Common myeloid progenitor, CD34-positive (primary cell): ENCODE measurements around the gene MRM2.

Experiments used
- CTCF ChIA-PET: fragments of 350-600 bp; sonication (Branson Sonifier 250); formaldehyde crosslinking; loops from one replicate; lab custom pipeline; 2021; ENCODE audit warnings: antibody characterized with exemption; lab: Charles Lee
- POLR2A ChIA-PET: fragments of 350-600 bp; sonication (Branson Sonifier 250); formaldehyde crosslinking; loops from one replicate; lab custom pipeline; 2021; ENCODE audit warnings: antibody characterized with exemption; lab: Charles Lee
- DNase-seq, 3 donors: peaks; one replicate each; pipeline versions ENCODE4 v3.0.0 to v3.0.0-alpha.2; 2013
- H3K27ac ChIP-seq, 2 experiments: 1 replicate in 1 of 2; 2 replicates in 1 of 2; pipeline ENCODE4 v1.7.0; 2013; ENCODE audit warnings: inconsistent platforms in 2 of 2, low read length in 2 of 2, mild to moderate bottlenecking in 2 of 2, low read depth in 1 of 2, moderate library complexity in 1 of 2; ENCODE audit not compliant: severe bottlenecking in 2 of 2, insufficient read depth in 1 of 2, poor library complexity in 1 of 2
- H3K27me3 ChIP-seq, 5 experiments: replicated peaks in 2 of 5; 1 replicate in 3 of 5; 2 replicates in 2 of 5; pipeline versions ENCODE4 v1.6.1 to v1.7.0; 2013; ENCODE audit warnings: low read length in 4 of 5, mild to moderate bottlenecking in 2 of 5, moderate library complexity in 2 of 5, inconsistent platforms in 1 of 5; ENCODE audit not compliant: insufficient read depth in 5 of 5, control insufficient read depth in 4 of 5
- H3K36me3 ChIP-seq, 4 experiments: 1 replicate in 2 of 4; 2 replicates in 2 of 4; pipeline versions ENCODE4 v1.6.1 to v1.7.0; 2013; ENCODE audit warnings: low read length in 3 of 4, control low read depth in 1 of 4, mild to moderate bottlenecking in 1 of 4; ENCODE audit not compliant: control insufficient read depth in 4 of 4, insufficient read depth in 4 of 4
- H3K4me1 ChIP-seq, 4 experiments: 1 replicate in 3 of 4; 2 replicates in 1 of 4; pipeline versions ENCODE4 v1.6.1 to v1.7.1; 2013; ENCODE audit warnings: low read length in 3 of 4, mild to moderate bottlenecking in 3 of 4, control low read depth in 1 of 4, inconsistent platforms in 1 of 4, moderate library complexity in 1 of 4; ENCODE audit not compliant: control insufficient read depth in 4 of 4, insufficient read depth in 4 of 4; ENCODE audit errors: control extremely low read depth in 1 of 4
- H3K4me3 ChIP-seq, 7 experiments: 1 replicate in 4 of 7; 2 replicates in 3 of 7; pipeline versions ENCODE4 v1.5.1 to v1.7.0; 2013; ENCODE audit warnings: mild to moderate bottlenecking in 7 of 7, low read length in 6 of 7, moderate library complexity in 6 of 7, inconsistent platforms in 2 of 7, low read depth in 2 of 7, control low read depth in 1 of 7; ENCODE audit not compliant: insufficient read depth in 4 of 7, control insufficient read depth in 1 of 7; ENCODE audit errors: extremely low read depth in 1 of 7
- H3K9me3 ChIP-seq, 5 experiments: 1 replicate in 4 of 5; 2 replicates in 1 of 5; pipeline versions ENCODE4 v1.6.1 to v1.7.1; 2013; ENCODE audit warnings: low read length in 4 of 5, mild to moderate bottlenecking in 2 of 5, inconsistent platforms in 1 of 5, low read depth in 1 of 5, moderate library complexity in 1 of 5; ENCODE audit not compliant: control insufficient read depth in 4 of 5, insufficient read depth in 2 of 5; ENCODE audit errors: control extremely low read depth in 1 of 5
- WGBS: methylation state at CpG from one replicate; pipeline ENCODE4 v1.1.5; 2013; ENCODE audit not compliant: insufficient coverage; 5-methylcytosine and 5-hydroxymethylcytosine counted together

Gene MRM2

DNA sequence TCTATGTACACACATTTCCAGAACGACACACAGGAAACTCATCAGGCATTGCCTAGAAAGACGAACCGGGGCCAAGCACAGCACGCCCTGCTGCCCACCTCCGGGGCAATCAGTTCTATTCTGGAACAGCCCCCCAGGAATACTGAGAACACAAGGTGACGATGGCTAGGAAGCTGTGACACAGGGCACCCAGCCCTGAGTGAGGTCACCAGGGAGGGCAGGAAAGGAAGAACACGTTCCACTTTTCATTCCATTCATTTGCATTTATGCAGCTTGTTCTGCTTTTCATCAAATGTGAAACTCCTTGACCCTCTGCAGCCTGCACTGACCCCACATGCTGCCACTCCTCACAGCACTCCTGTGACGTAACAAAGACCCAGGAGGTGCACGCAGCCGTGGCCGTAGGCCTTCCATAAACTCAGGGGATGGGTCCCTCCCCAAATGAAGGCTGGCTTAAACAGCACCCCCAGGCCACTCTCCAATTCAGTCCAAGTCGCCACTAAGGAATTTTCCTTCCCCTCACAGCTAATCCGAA, 38.2 kb downstream of the MRM2 start:
- H3K27ac ChIP-seq = no peak overlapping the region
- no peaks in the 10 kb centered on the region for H3K4me1 ChIP-seq
- no peak for DNase-seq
- H3K9me3 ChIP-seq = no peaks in the 10 kb centered on the region
- WGBS = 91% methylated on average over 13 of the region's 13 CpGs
- POLR2A ChIA-PET = no interaction called here
- CTCF ChIA-PET = interaction anchor here (1.0 to 1.5 kb wide), 4 partner anchors 8 to 144 kb away, joined by 3 to 6 read pairs (median 4); no protein-coding TSS in a partner anchor
- no peak overlapping the region for H3K4me3 ChIP-seq
- no peaks in the 10 kb centered on the region for H3K27me3 ChIP-seq
- peaks cover 3 to 65% (median 43%) of the 10 kb centered on the region in 4 experiments for H3K36me3 ChIP-seq

DNA sequence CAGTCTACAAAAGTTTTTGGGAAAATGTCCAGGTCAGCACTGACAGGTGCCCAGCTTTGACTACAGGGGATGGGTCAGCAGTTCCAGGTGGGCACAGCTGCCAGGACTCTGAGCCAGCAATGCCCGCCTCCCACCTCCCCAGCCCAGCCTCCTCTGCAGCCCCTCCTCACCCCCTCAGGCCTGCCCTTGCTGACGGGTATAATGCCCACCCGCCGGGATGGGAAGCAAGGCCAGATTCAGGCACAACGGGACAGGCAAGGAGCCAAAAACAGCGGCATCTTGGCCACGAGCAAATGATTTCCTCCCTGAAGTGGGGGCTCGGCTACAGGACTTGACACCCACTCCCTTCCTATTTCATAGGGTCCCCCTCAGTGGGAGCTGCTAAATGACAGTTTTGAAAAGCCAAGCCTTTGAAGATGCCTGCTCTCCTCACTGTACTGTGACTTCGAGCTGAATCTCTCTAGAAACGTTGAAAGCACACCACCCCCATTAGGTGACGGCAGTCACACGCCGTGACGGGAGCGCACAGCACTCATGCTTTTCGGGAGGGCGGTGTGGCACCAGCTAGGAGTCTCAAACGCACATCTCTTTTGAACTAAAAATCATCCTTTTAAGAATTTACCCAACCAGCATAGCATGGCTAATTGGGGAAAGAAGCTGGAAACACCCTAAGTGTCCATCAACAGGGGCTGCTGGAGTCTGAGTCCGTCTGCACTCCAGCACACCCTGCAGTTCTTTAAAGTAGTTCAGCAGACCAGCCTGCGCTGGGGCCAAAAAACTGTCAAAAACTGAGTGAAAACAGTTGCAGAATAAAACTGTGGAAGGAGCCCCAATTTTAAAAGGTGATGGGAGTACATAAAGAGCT, 38.9 kb downstream of the MRM2 start:
- Histone ChIP-seq H3K9me3 (no peaks in the 10 kb centered on the region), H3K4me1 (no peaks in the 10 kb centered on the region), H3K27me3 (no peaks in the 10 kb centered on the region), H3K4me3 (no peak overlapping the region), H3K27ac (no peak overlapping the region), H3K36me3 (peaks cover 5 to 65% (median 40%) of the 10 kb centered on the region in 4 experiments)
- no peak for DNase-seq
- CTCF ChIA-PET = interaction anchor here (1.0 to 1.5 kb wide), 5 partner anchors 9 to 145 kb away, joined by 3 to 6 read pairs (median 4); no protein-coding TSS in a partner anchor
- POLR2A ChIA-PET = no interaction called here
- whole genome bisulfite sequencing = 85% methylated on average over 15 of the region's 20 CpGs

- peak in 1 of 3 donors; percentile 2 for DNase-seq
- CTCF ChIA-PET = interaction anchor here (1.2 kb wide), 2 partner anchors 9 to 10 kb away, joined by 4 read pairs; no protein-coding TSS in a partner anchor
Observed at GRCh38 chr7:2202361-2202761, 39.6 kb downstream of the MRM2 start.

GRCh38 chr7:2201686-2202360, 40.2 kb downstream of the MRM2 start:
- peaks cover 5 to 64% (median 32%) of the 10 kb centered on the region in 4 experiments for H3K36me3 ChIP-seq
- no peak for DNase-seq
- H3K4me1 ChIP-seq = no peaks in the 10 kb centered on the region
- POLR2A ChIA-PET = no interaction called here
- H3K27ac ChIP-seq = no peak overlapping the region
- CTCF ChIA-PET = interaction anchor here (1.2 kb wide), 2 partner anchors 10 kb away, joined by 4 read pairs; no protein-coding TSS in a partner anchor
- no peaks in the 10 kb centered on the region for H3K9me3 ChIP-seq
- no peaks in the 10 kb centered on the region for H3K27me3 ChIP-seq
- H3K4me3 ChIP-seq = no peak overlapping the region
- 97% methylated on average over 22 of the region's 31 CpGs for WGBS

More at GRCh38 chr7:2202361-2202761, 39.6 kb downstream of the MRM2 start:
- no peaks in the 10 kb centered on the region for H3K4me1 ChIP-seq
- WGBS = 90% methylated on average over 8 of the region's 14 CpGs
- H3K27ac ChIP-seq = no peak overlapping the region
- peaks cover 5 to 62% (median 33%) of the 10 kb centered on the region in 4 experiments for H3K36me3 ChIP-seq
- H3K4me3 ChIP-seq = no peak overlapping the region
- POLR2A ChIA-PET = no interaction called here
- no peaks in the 10 kb centered on the region for H3K27me3 ChIP-seq
- no peaks in the 10 kb centered on the region for H3K9me3 ChIP-seq

DNA sequence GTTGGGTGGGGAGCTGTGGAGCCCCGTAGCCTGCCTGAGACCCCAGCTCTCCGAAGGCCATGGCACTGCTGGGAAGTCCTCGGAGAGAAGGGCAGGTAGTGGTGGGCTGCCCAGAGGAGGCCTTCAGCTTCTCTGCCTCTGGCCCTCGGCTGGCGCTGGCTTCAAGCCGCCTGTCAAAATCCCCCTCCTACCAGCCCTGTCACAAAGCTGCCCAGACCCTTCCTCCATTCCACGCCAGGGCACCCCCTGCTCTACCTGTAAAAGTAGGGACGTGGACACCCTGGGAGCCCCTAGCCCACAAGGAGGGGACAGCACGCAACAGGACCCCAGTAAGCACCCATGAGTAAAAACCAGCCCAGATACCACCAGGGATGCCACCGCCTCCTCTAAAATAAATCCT, 40.9 kb downstream of the MRM2 start:
- DNase-seq = no peak
- Histone ChIP-seq H3K27me3 (no peaks in the 10 kb centered on the region), H3K27ac (no peak overlapping the region), H3K4me1 (no peaks in the 10 kb centered on the region), H3K4me3 (no peak overlapping the region), H3K36me3 (peaks cover 8 to 71% (median 34%) of the 10 kb centered on the region in 4 experiments), H3K9me3 (peaks cover 0 to 2% (median 0%) of the 10 kb centered on the region in 5 experiments)
- CTCF ChIA-PET = interaction anchor here (1.2 kb wide), 1 partner anchor 10 kb away, joined by 4 read pairs; no protein-coding TSS in a partner anchor
- WGBS = 93% methylated on average over 8 of the region's 10 CpGs
- POLR2A ChIA-PET = no interaction called here

- H3K4me3 ChIP-seq = no peak overlapping the region
- no peaks in the 10 kb centered on the region for H3K27me3 ChIP-seq
- ChIA-PET POLR2A (no interaction called here), CTCF (no interaction called here)
- peaks cover 0 to 7% (median 4%) of the 10 kb centered on the region in 5 experiments for H3K9me3 ChIP-seq
- DNase-seq = no peak
- no peaks in the 10 kb centered on the region for H3K4me1 ChIP-seq
- 100% methylated on average over 17 of the region's 18 CpGs for WGBS
- H3K27ac ChIP-seq = no peak overlapping the region
- peaks cover 8 to 76% (median 39%) of the 10 kb centered on the region in 4 experiments for H3K36me3 ChIP-seq
Observed at GRCh38 chr7:2200584-2200980, 41.4 kb downstream of the MRM2 start.
